ENCODE results near the gene C1QA. TPM values are rescaled to one million over a fixed set of nuclear protein-coding genes. Genes with fewer than 3 reads are reported as not detected.

The C1QA gene
- total RNA-seq, 2 donors from 2014 or later: 37.9 to 107 TPM

GRCh38 chr1:22592919-22593790, 43.3 kb upstream of the C1QA start:
- H3K27me3 ChIP-seq: peaks cover 5 to 7% of the 10 kb centered on the region in 2 donors
- no peak overlapping the region for H3K27ac ChIP-seq
- no peaks in the 10 kb centered on the region for H3K4me1 ChIP-seq
- no peak for DNase-seq (ENCODE audit: low spot score)
- no peaks in the 10 kb centered on the region for H3K9me3 ChIP-seq
- H3K36me3 ChIP-seq: no peaks in the 10 kb centered on the region
- TF ChIP-seq, protein P1, sequence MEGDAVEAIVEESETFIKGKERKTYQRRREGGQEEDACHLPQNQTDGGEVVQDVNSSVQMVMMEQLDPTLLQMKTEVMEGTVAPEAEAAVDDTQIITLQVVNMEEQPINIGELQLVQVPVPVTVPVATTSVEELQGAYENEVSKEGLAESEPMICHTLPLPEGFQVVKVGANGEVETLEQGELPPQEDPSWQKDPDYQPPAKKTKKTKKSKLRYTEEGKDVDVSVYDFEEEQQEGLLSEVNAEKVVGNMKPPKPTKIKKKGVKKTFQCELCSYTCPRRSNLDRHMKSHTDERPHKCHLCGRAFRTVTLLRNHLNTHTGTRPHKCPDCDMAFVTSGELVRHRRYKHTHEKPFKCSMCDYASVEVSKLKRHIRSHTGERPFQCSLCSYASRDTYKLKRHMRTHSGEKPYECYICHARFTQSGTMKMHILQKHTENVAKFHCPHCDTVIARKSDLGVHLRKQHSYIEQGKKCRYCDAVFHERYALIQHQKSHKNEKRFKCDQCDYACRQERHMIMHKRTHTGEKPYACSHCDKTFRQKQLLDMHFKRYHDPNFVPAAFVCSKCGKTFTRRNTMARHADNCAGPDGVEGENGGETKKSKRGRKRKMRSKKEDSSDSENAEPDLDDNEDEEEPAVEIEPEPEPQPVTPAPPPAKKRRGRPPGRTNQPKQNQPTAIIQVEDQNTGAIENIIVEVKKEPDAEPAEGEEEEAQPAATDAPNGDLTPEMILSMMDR (IDR thresholded peaks at IDR 0.05): no peak
- no peak overlapping the region for H3K4me3 ChIP-seq

DNA sequence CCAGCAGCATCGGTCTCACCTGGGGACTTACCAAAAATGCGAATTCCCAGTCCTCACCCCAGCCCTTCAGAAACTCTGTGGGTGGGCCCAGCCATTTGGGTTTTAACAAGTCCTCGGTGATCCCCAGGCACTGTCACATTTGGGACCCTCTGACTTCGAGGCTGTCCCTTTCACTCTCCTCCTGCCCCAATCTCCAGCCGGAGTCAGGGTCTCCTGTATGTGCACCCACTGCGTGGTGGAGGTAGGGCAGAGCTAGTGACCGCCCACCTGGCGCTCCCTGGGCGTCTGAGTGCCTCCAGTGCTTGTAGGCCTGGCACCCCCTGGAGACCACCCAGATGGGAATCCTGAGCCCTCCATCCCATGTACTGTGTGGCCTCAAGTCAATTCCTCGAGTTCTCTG, 42.0 kb upstream of the C1QA start:
- no peak overlapping the region for H3K4me3 ChIP-seq

DNA sequence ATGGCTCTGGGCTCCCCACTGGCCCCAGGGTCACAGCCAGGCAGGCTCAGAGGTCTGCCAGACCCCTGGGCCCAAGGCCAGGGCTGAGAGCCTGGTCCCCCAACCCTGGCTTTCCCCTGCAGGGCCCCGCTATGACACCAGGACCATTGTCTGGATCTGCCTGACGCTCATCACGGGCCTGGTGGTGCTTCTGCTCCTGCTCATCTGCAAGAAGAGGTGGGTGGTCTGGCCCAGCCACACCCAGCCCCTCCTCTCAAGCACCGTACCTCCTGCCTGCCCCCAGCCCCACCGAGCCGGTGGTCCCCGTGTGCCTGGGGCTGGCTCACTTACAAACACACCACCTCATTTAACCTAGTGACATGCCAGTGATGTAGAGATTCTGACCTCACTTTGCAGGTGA, 41.3 kb upstream of the C1QA start:
- H3K4me1 ChIP-seq: no peaks in the 10 kb centered on the region
- H3K9me3 ChIP-seq: no peaks in the 10 kb centered on the region
- H3K27me3 ChIP-seq: peaks cover 5 to 7% of the 10 kb centered on the region in 2 donors
- TF ChIP-seq, protein P1 (IDR thresholded peaks at IDR 0.05): no peak
- no peak overlapping the region for H3K4me3 ChIP-seq
- no peaks in the 10 kb centered on the region for H3K36me3 ChIP-seq
- H3K27ac ChIP-seq: no peak overlapping the region
- DNase-seq (ENCODE audit: low spot score): no peak

More for the DNA sequence above, 42.0 kb upstream of the C1QA start:
- H3K27ac ChIP-seq: no peak overlapping the region
- no peaks in the 10 kb centered on the region for H3K4me1 ChIP-seq
- DNase-seq (ENCODE audit: low spot score): no peak
- H3K36me3 ChIP-seq: no peaks in the 10 kb centered on the region
- no peaks in the 10 kb centered on the region for H3K9me3 ChIP-seq
- peaks cover 5 to 7% of the 10 kb centered on the region in 2 donors for H3K27me3 ChIP-seq
- TF ChIP-seq, protein P1 (IDR thresholded peaks at IDR 0.05): no peak

- Histone ChIP-seq H3K27ac (no peak overlapping the region), H3K4me3 (no peak overlapping the region), H3K4me1 (no peaks in the 10 kb centered on the region), H3K9me3 (no peaks in the 10 kb centered on the region), H3K36me3 (no peaks in the 10 kb centered on the region), H3K27me3 (peaks cover 5 to 7% of the 10 kb centered on the region in 2 donors)
- no peak for DNase-seq (ENCODE audit: low spot score)
- TF ChIP-seq, protein P1 (IDR thresholded peaks at IDR 0.05): no peak
Measured at GRCh38 chr1:22597301-22597965, 39.0 kb upstream of the C1QA start.

GRCh38 chr1:22597996-22598395, 38.4 kb upstream of the C1QA start:
- H3K27me3 ChIP-seq: peaks cover 3 to 5% of the 10 kb centered on the region in 2 donors
- TF ChIP-seq, protein P1 (IDR thresholded peaks at IDR 0.05): no peak
- H3K4me3 ChIP-seq: no peak overlapping the region
- no peak overlapping the region for H3K27ac ChIP-seq
- DNase-seq (ENCODE audit: low spot score): no peak
- H3K4me1 ChIP-seq: no peaks in the 10 kb centered on the region
- no peaks in the 10 kb centered on the region for H3K36me3 ChIP-seq
- H3K9me3 ChIP-seq: no peaks in the 10 kb centered on the region

Measured in right atrium auricular region (tissue), 2 donors.